Fibroblast of skin of left biceps (primary cell): ENCODE data around the gene CENPQ.

Experiments used
- DNase-seq, 2 experiments: peaks; one replicate each; pipeline ENCODE4 v3.0.0-alpha.2; 2013; ENCODE audit warnings: low read depth in 2 of 2

CENPQ gene

DNA sequence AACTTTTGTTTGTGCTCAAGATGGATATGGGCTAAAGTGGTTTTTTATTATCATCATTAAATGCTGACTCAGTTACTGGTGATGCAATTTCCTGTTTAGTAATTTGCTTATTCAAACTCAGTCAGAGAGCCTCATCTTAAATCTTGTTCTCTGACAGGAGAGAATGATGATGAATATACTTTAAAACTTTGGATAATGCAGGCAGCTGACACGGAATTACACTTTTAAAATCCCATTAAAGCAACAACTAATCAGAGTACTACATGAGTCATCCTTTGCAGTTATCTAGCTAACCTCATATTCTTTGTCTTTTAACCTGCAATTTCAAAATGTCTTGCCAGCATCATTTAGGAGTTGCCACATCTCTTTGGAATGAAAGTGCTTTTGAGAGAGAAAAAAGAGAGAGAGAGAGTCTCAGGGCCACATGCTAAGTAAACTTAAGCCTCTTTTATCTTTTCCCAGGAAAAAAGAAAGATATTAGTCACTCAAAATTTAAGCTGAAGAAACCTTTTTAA is 78.1 kb downstream of the CENPQ start:
- peak; percentile 46 to 52 for DNase-seq

DNA sequence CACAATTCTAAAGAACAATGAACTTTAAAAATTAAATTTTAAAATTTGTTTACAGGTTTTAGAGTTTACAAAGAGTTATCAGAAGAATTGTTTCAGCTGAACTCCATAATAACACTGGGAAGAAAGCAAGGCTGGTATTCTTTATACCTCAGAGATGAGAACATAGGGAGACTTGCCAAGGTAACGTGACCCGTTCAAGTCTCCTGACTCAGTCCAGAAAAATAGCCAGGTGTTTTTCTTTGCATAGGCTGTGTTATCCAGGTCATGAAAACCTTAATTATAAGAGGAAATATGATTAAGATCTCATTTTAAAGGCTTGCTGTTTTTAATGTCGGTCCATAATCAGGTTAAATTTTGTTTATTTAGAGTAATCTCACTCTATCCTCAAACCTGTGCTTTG is 78.8 kb downstream of the CENPQ start:
- no peak for DNase-seq
